CD1c-positive myeloid dendritic cell (primary cell): ENCODE measurements around the gene MAP2K7.

Source experiments
- DNase-seq: peaks from one replicate; pipeline ENCODE4 v3.0.0-alpha.2; 2016; ENCODE audit errors: extremely low spot score

MAP2K7 gene

GRCh38 chr19:7866399-7867091, 37.1 kb upstream of the MAP2K7 start:
- DNase-seq, result no peak

GRCh38 chr19:7867092-7867844, 36.4 kb upstream of the MAP2K7 start:
- DNase-seq, result no peak

- DNase-seq, result no peak
These were observed 35.4 kb upstream of the MAP2K7 start for GRCh38 chr19:7868326-7868670.

GRCh38 chr19:7868671-7869452, 34.8 kb upstream of the MAP2K7 start:
- DNase-seq, result peak; percentile 83

GRCh38 chr19:7869453-7869909, 34.2 kb upstream of the MAP2K7 start:
- DNase-seq, result peak; percentile 59

- peak; percentile 25 for DNase-seq
These were observed 33.7 kb upstream of the MAP2K7 start for GRCh38 chr19:7869910-7870511.

GRCh38 chr19:7870571-7871436, 32.9 kb upstream of the MAP2K7 start:
- peak; percentile 50 for DNase-seq

GRCh38 chr19:7871437-7872305, 32.0 kb upstream of the MAP2K7 start:
- peak; percentile 84 for DNase-seq

GRCh38 chr19:7872306-7873204, 31.1 kb upstream of the MAP2K7 start:
- no peak for DNase-seq

GRCh38 chr19:7873304-7874075, 30.2 kb upstream of the MAP2K7 start:
- DNase-seq, result no peak

- no peak for DNase-seq
These were observed 29.4 kb upstream of the MAP2K7 start, which contains the start of gene PRR36 for GRCh38 chr19:7874076-7874896. Gene PRR36 (minus strand): TSS chr19:7874390. CDS start chr19:7873689, 701 bp downstream.

GRCh38 chr19:7874897-7875273, 28.8 kb upstream of the MAP2K7 start:
- DNase-seq, result no peak

- DNase-seq, result no peak
These were observed 26.3 kb upstream of the MAP2K7 start for GRCh38 chr19:7877249-7877836.

- DNase-seq, result no peak
These were observed 24.4 kb upstream of the MAP2K7 start for GRCh38 chr19:7879111-7879807.

- DNase-seq, result no peak
These were observed 23.8 kb upstream of the MAP2K7 start for GRCh38 chr19:7879836-7880235.

GRCh38 chr19:7881910-7882309, 21.8 kb upstream of the MAP2K7 start:
- DNase-seq, result no peak
